Upper lobe of left lung (tissue), 4 donors: Measurements from ENCODE around the gene SFSWAP.

ENCODE experiments used
- CTCF ChIP-seq, 6 experiments: fragments of 450-650 bp in 4 of 6; fragments of 200-600 bp in 2 of 6; sonication (generic) in 2 of 6; IDR thresholded peaks; one replicate each; pipeline ENCODE4 v1.5.1; 2016 to 2019; ENCODE audit warnings: antibody characterized with exemption in 6 of 6
- POLR2A ChIP-seq, 4 donors: fragments of 450-650 bp; IDR thresholded peaks; one replicate each; pipeline ENCODE4 v1.5.1; 2016 to 2017; ENCODE audit warnings: antibody characterized with exemption in 4 of 4, mild to moderate bottlenecking in 2 of 4

- TF ChIP-seq POLR2A (IDR thresholded peaks at IDR 0.05) (no peak), CTCF (IDR thresholded peaks at IDR 0.05) (no peak)
Measured at GRCh38 chr12:131789638-131790037, 78.7 kb downstream of the SFSWAP start.
